Ishikawa (cell line): Measurements from ENCODE around the gene GALNT9.

Experiments
- CEBPB ChIP-seq: IDR thresholded peaks from 2 replicates; pipeline ENCODE4 v1.6.1; 2012
- CREB1 ChIP-seq: IDR thresholded peaks from 2 replicates; pipeline ENCODE4 v1.6.1; 2012; ENCODE audit warnings: low read depth
- EGR1 ChIP-seq: IDR thresholded peaks from 2 replicates; pipeline ENCODE4 v1.6.1; 2012
- EP300 ChIP-seq: IDR thresholded peaks from 2 replicates; pipeline ENCODE4 v1.6.1; 2012; ENCODE audit warnings: borderline replicate concordance
- FOXM1 ChIP-seq: IDR thresholded peaks from 2 replicates; pipeline ENCODE4 v1.6.1; 2012; ENCODE audit warnings: low read depth, borderline replicate concordance
- NFIC ChIP-seq: IDR thresholded peaks from 2 replicates; pipeline ENCODE4 v1.6.1; 2012
- RAD21 ChIP-seq: IDR thresholded peaks from 2 replicates; pipeline ENCODE4 v1.6.1; 2012; ENCODE audit warnings: low read depth
- TAF1 ChIP-seq: IDR thresholded peaks from 2 replicates; pipeline ENCODE4 v1.6.1; 2012; ENCODE audit warnings: low read depth, mild to moderate bottlenecking
- TCF12 ChIP-seq: IDR thresholded peaks from 2 replicates; pipeline ENCODE4 v1.6.1; 2012; ENCODE audit warnings: low read depth
- TEAD4 ChIP-seq: IDR thresholded peaks from 2 replicates; pipeline ENCODE4 v1.6.1; 2012
- YY1 ChIP-seq: IDR thresholded peaks from 2 replicates; pipeline ENCODE4 v1.6.1; 2012; ENCODE audit warnings: low read depth
- ZBTB7A ChIP-seq: IDR thresholded peaks from 2 replicates; pipeline ENCODE4 v1.6.1; 2012; ENCODE audit warnings: low read depth
- TF ChIP-seq, protein P1 (sequence below): IDR thresholded peaks from 2 replicates; pipeline ENCODE4 v1.6.1; 2012
- TF ChIP-seq, protein P2 (sequence below): IDR thresholded peaks from 2 replicates; pipeline ENCODE4 v1.6.1; 2012
- TF ChIP-seq, protein P3 (sequence below): IDR thresholded peaks from 2 replicates; pipeline ENCODE4 v1.6.1; 2012; ENCODE audit warnings: low read depth, mild to moderate bottlenecking

The GALNT9 gene

DNA sequence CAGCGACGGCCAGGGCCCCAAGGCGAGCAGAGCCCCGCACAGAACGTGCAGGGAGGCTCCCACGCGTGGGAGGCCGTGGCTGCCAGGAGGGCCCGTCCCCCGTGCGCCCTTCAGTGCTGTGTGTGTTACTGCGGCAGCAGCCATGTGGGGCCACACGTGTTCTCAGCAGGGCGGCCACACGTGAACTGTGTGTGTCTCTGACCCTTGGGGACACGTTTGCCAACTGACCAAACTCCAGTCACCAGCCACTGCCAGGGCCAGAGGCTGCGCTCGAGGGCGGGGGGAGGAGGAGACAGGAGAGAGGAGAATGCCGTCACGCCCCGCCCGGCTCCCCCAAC, 57.7 kb downstream of the GALNT9 start:
- TF ChIP-seq ZBTB7A, result no peak
- no peak for TF ChIP-seq CEBPB
- no peak for TF ChIP-seq TCF12
- TF ChIP-seq NFIC, result no peak
- TF ChIP-seq EP300, result no peak
- TF ChIP-seq YY1, result no peak
- TF ChIP-seq TEAD4, result no peak

DNA sequence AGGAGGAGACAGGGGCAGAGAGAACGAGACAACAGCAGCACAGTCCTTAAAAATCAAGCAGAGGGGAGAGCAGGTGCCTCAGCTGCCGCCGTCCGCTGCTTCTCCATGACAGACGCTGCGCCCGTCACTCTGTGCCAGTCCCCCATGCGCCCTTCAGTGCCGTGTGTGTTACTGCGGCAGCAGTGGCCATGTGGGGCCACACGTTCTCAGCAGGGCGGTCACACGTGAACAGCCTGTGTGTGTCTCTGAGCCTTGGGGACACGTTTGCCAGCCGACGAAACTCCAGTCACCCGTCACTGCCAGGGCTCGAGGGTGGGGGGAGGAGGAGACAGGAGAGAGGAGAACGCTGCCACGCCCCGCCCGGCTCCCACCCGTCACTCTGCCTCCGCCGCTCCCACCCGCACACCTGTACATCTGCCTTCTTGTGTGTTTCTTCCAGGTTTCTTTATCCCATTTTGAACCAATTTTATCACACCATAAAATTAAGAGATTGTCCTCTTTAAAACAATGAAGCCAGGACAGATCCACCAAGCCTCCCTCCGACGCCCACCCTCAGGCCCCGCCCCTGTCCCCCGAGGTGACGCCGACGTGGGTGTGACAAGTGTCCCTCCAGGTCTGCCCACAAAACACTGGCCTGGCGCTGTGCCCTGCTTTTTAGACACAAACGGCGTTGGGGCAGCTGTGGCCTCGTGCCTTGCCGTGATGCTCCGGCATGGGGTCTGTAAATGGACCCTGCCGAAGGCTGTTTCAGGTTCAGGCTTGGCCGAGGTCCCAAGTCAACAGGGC, 58.2 kb downstream of the GALNT9 start:
- no peak for TF ChIP-seq TCF12
- TF ChIP-seq, protein P1, sequence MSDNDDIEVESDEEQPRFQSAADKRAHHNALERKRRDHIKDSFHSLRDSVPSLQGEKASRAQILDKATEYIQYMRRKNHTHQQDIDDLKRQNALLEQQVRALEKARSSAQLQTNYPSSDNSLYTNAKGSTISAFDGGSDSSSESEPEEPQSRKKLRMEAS, result no peak
- TF ChIP-seq YY1, result no peak

DNA sequence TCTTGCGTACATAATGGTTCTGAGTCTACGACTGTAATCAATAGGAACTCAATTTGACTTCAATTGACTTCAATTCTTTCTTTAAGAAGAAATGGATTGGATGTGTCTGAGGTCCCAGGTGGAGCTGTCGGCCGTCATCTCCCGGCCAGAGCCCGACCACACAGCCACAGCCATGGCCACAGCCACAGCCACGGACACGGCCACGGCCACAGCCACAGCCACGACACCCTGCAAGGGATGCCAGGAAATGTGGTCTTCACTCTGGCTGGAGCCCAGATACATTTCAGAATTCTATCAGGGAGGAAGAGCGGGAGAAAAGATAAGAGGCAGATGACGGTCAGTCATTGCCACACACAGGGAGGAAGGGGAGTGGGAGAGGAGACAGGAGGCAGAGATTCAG, 58.9 kb downstream of the GALNT9 start:
- TF ChIP-seq, protein P1, result no peak

DNA sequence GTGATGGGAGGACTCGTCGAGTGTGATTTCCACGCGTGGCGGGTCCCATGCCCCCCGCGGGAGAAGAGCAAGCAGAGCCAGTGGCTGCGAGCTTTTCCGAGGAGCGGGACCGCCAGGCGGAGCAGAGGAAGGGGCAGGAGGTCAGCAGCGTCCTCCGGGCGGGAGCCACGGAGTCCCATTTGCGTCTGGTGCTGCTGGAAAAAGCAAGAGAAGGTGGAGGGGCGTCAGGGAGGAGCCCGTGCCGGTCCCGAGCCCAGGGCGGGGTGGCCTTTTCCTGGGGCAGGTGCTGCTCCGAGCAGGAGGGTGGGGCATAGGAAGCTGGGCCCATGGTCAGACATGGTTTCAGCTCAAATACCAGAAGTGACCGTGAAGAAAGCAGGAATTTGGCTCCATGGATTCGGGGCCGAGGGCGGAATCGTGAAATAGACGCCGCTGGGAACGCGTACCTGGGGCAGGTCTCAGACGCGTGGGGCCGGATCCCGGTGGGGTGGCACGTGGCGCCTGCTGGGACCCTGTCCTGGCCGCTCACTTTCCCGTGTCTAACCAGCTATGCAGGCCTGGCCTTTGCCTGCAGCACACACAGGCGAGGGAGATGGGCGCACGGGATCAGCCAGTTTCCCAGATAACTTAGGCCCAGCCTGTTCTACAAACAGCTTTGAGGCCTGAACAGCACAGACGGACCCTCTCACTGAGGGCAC, 60.0 kb downstream of the GALNT9 start:
- TF ChIP-seq CREB1 (no peak), TAF1 (no peak), RAD21 (no peak), EGR1 (no peak), CEBPB (no peak), FOXM1 (no peak)
- TF ChIP-seq, protein P1, result no peak

DNA sequence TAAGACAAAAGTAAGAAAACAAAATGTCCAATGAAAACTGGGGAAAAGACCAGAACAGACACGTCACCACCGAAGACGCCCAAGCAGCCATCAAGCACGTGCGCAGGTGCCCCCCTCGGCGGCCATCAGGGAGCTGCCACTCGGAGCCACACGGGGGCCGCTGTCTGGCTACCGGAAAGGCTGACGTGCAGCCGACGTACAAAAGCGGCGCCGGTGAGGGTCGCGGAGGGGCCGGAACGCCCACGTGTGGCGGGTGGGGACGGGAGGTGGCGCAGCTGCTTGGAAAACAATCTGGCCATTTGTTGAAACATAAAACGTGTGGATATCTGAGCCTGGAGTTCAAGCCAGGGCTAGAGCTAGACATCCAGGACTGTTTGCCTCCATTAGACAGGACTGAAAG, 60.7 kb downstream of the GALNT9 start:
- no peak for TF ChIP-seq NFIC
- TF ChIP-seq, protein P1, result no peak
- TF ChIP-seq CEBPB, result no peak
- TF ChIP-seq CREB1, result no peak
- no peak for TF ChIP-seq YY1
- TF ChIP-seq, protein P2, sequence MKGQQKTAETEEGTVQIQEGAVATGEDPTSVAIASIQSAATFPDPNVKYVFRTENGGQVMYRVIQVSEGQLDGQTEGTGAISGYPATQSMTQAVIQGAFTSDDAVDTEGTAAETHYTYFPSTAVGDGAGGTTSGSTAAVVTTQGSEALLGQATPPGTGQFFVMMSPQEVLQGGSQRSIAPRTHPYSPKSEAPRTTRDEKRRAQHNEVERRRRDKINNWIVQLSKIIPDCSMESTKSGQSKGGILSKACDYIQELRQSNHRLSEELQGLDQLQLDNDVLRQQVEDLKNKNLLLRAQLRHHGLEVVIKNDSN, result no peak
- TF ChIP-seq TEAD4, result no peak
- no peak for TF ChIP-seq EP300
- TF ChIP-seq TAF1, result no peak
- TF ChIP-seq, protein P3, sequence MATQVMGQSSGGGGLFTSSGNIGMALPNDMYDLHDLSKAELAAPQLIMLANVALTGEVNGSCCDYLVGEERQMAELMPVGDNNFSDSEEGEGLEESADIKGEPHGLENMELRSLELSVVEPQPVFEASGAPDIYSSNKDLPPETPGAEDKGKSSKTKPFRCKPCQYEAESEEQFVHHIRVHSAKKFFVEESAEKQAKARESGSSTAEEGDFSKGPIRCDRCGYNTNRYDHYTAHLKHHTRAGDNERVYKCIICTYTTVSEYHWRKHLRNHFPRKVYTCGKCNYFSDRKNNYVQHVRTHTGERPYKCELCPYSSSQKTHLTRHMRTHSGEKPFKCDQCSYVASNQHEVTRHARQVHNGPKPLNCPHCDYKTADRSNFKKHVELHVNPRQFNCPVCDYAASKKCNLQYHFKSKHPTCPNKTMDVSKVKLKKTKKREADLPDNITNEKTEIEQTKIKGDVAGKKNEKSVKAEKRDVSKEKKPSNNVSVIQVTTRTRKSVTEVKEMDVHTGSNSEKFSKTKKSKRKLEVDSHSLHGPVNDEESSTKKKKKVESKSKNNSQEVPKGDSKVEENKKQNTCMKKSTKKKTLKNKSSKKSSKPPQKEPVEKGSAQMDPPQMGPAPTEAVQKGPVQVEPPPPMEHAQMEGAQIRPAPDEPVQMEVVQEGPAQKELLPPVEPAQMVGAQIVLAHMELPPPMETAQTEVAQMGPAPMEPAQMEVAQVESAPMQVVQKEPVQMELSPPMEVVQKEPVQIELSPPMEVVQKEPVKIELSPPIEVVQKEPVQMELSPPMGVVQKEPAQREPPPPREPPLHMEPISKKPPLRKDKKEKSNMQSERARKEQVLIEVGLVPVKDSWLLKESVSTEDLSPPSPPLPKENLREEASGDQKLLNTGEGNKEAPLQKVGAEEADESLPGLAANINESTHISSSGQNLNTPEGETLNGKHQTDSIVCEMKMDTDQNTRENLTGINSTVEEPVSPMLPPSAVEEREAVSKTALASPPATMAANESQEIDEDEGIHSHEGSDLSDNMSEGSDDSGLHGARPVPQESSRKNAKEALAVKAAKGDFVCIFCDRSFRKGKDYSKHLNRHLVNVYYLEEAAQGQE, result no peak

DNA sequence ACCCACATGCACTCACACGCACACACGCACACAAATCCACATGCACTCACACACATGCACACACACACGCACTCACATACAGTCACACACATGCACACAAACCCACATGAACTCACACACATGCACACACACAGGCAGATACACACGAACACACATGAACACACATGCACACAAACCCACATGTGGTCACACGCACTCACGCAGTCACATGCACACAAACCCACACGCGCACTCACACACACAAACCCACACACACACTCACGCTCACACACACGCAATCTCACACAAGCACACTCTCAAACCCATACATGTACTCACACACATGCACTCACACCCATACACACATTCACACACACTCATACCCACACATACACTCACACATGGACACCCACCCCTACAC, 61.5 kb downstream of the GALNT9 start:
- no peak for TF ChIP-seq NFIC
- no peak for TF ChIP-seq CEBPB
- no peak for TF ChIP-seq TCF12
- no peak for TF ChIP-seq CREB1
- no peak for TF ChIP-seq RAD21
- TF ChIP-seq, protein P2, result no peak
- TF ChIP-seq TEAD4, result no peak
- TF ChIP-seq ZBTB7A, result no peak

DNA sequence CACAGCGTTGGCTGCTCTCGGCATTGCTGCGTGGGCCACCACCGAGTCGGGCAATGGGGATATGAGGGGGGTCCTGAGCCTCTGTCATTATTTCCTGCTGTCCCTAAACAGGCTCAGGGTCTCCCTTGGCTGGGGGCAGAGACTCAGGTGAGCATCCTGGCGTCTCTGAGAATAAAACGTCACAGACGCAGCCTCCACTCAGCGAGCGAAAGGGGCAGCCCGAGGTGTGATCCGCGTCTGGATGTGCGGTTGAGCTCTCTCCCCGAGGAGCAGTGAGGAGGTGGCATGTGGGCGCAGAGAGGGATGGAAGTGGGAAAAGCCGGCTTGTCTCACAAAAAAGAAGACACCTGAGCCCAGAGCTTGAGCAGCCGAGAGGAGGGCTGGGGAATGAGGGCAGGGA, 62.6 kb downstream of the GALNT9 start:
- TF ChIP-seq YY1, result no peak
- no peak for TF ChIP-seq FOXM1
- TF ChIP-seq, protein P1, result no peak
- no peak for TF ChIP-seq TAF1
- TF ChIP-seq EP300, result no peak
- no peak for TF ChIP-seq NFIC
- no peak for TF ChIP-seq ZBTB7A
- no peak for TF ChIP-seq TEAD4
- TF ChIP-seq CEBPB, result no peak
- TF ChIP-seq RAD21, result no peak
- TF ChIP-seq, protein P2, result no peak
- TF ChIP-seq, protein P3, result no peak
